NOMO-1 treated with dmso at 0.1 percent for 144 hours (cell line): ENCODE results near the gene CEP290.
"Not testable (repeated sequence)": the region's sequence is repeated elsewhere in the genome, so short reads cannot be mapped to it uniquely, and the experiment has no call there.

Source experiments
- DNase-seq: peaks from one replicate; lab custom pipeline; 2025; ENCODE audit not compliant: unreplicated experiment; lab: John Stamatoyannopoulos, UW

The CEP290 gene

DNA sequence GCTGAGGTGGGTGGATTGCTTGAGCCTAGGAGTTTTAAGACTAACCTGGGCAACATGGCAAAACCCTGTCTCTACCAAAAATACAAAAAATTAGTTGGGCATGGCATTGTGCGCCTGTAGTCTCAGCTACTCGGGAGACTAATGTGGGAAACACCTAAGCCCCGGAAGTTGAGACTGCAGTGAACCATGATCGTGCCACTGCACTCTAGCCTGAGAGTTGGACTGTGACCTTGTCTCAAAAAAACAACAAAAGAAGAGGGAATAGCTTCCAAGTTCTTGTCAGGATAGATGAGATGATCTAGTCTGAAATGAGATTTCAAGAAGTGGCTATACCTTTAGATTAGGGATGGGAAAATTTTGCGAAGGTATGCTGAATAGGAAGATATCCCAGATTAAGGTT, 97.9 kb downstream of the CEP290 start:
- no peak for DNase-seq

DNA sequence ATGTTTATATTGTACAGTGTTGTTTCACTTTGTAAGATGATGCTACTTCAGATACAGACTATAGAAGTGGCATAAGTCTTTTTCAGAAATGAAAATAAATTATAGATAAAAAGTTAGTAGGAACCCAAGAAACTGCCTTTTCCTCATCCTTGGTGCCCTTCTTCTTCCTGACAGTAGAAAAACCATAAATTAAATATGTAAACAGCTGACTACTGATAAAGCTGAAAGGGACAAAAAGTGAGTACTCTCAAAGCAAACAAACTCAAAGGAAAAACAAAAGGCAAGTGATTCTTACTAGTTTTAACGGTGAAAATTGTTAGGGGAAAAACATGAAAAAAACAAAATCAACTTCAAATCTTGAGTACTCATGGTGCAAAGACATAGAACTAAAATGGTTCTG, 104.1 kb downstream of the CEP290 start:
- no peak for DNase-seq

DNA sequence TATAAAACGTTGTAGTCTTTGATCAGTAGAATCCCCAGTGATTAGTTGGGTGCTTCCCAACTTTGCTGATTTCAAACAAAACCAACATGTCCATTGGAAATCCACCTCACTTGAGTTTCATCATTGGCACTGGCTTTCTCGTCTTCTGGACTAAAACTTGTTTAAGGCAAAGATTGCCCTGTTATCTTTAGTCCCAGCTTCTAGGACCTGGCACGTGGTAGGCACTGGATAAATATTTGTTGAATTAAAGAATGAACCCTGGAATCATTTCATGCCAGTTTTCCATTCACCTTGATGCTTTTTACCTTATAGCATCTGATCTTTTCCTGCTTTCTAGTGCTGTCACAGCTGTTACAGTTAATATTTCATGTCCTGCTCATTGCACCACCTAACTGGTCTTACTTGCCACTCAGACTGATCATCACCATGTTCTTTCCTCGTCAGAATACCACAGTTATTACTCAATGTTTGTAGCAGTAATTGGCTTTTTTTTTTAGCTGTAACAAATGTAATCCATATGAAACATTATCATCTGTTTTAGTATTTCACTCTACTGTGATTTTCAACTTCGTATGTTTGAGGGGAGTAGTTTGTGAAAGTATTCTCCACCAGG, 105.4 kb downstream of the CEP290 start:
- DNase-seq, result peak; percentile 37

DNA sequence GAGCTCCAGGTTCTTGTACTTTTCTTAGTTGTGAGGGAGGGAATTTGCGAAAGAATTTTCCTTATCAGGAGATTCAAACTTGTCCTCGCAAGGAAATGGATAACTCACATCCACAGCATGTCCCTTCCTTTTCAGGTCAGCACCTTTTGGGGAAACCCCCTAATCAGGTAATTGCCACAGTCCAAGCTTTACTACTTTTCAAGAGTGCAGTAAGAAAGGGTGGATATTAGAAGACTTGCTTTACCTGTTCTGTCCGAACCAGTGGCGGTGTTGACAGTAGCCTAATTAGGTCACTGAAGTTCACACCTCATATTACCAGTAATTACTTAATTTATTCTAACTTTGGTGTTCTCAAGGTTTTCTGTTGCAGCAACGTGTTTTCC, 106.0 kb downstream of the CEP290 start:
- no peak for DNase-seq

DNA sequence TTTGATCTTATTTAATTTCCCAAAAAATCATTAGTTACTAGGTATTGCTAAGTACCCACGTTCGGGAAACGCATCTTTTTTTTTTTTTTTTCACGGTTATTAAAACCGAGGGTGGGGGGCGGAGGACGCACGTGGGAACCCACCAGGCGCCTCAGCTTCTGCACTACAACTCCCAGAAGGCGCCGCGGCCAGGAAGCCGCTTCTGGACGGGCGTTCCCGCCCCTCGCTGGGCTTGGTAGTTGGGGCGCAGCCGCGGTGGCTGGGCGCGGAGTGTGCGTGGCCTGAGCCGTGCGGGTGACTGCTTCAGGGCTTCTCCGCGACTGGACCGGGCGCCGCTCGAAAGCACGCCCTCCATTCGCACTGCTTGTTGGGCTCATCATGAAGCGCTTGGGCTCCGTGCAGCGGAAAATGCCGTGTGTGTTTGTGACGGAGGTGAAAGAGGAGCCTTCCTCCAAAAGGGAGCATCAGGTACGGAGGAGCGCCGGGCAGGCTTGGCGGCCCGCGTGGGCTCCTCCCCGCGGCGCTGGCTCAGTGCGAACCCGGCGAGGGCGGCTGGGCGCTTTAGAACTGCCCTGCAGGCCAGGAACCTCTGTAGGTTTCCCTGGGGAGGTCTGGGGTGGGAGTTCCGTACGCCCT, 106.5 kb downstream of the CEP290 start:
- DNase-seq, result peak; percentile 76

DNA sequence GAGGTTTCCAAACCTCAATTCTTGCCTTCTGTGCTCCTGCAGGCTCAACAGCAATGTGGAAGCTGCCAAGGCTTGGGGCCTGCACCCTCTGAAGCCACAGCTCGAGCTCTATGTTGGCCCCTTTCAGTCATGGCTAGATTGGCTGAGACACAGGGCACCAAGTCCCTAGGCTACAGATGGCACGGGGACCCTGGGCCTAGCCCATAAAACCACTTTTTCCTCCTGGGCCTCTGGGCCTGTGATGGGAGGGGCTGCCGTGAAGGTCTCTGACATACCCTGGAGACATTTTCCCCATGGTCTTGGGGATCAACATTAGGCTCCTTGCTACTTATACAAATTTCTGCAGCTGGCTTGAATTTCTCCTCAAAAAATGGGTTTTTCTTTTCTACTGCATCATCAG, 110.7 kb downstream of the CEP290 start:
- not testable (repeated sequence) for DNase-seq

DNA sequence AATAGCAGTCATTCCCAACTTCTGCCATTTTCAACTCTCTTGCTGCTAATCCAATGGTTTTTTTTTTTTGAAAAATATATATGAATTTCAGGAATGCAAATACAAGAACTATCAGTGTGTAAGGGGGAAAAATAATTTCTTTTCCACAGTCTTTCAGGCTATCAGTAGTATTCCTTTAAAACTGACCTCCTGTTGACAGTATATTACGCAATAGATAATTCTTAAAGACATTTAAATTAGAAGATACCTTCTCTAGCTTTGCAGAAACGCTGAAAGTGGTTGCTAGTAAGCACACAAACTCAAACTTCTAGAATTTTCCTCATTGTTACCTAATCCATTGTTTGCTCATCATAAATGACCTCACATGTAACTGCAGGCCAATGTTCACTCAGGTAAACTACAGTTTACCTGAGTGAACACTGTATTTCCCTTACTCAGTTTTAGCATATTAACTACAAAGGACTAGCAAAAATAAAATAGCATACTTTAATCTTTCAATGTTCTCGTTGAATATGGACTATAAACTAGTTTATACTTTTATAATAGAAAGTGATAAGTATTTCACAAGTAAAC, 112.7 kb downstream of the CEP290 start, which contains the start of gene C12orf50:
C12orf50 (minus strand) TSS at position 309 of the 573 bp plus-strand sequence. CDS start 2,439 bp downstream, outside the sequence.
- no peak for DNase-seq

DNA sequence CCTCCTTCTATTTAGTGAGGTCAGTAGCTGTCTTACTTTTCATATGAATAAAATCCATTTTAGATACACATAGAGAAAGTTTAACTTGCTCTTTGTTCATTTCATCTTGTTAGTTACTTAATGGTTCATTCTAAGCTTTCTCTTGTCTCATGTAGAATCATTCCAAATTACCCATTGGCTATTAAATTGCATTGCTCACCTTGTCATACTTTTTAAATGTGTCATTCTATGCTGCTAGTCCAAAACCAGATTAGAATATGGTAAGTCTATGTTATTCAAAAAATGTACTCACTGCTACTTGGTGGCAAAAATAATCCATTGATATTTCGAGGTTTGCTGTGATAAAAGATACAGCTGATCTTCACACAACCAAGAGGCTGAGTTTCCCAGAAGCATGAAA, 115.7 kb downstream of the CEP290 start:
- DNase-seq, result no peak

DNA sequence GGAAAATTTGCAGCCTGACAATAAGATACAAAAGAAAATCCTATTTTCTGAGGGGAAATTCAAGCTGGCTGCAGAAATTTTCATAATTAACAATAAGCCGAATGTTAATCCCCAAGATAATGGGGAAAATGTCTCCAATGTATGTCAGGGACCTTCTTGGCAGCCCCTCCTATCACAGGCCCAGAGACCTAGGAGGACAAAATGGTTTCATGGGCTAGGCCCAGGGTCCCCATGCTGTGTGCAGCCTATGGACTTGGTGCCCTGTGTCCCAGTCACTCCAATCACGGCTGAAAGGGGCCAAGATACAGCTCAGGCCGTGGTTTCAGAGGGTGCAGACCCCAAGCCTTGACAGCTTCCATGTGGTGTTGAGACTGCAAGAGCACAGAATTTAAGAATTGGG, 123.9 kb downstream of the CEP290 start:
- no peak for DNase-seq

DNA sequence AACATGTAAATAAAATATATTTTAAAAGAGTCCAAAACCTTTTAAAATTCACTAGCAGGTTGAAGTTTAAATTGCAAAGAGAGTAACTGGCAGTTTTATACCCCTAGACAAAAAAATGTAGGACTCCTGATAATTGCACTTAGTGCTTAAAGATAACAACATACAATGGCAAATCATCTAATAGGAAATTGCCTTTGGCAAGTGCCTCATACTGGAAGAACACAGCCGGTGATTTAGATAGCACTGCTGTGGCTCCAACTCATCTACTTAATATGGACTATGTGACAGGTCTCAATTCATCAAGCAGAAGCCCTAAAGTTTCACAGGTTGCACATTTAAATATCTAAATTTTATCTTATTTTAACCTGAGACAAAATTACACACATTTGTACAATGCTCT, 126.1 kb downstream of the CEP290 start:
- no peak for DNase-seq

DNA sequence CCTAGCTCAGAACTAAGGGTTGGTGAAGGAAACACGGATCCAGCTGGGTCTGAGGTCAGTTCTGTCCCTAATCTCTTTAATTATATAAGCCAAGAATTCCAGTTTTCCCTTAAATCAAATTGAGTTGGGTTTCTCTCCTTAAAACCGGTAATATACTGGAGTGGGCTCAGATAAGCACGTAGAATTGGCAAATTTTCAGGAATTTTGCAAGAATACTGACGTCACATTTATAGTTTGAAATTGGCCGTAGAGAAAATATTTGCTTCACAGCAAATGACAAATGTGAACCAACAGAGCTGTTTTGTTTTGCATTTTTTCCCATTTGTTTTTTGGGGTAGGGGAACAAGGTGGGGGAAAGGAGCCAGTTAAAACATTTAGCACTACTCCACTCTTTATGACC, 130.1 kb downstream of the CEP290 start:
- DNase-seq, result no peak

DNA sequence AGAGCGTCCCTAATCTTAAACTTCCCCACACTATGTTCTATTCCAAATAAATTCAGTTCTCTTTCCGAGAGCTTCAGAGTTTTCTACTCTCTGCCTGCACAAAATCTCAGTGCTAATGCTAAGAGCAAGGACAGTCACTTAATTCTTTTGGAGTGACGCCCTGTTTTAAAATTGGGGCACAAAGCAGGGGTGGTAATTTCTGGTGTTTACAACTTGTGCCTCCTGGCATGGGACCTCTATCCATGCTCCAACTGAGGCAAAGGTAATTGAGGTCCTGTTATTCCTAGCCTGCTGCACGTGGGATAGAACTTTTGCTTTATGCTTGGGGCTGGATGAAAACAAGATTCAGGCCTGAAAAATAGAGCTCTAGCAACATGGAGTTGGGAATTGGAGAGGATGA, 135.5 kb downstream of the CEP290 start:
- DNase-seq, result no peak

DNA sequence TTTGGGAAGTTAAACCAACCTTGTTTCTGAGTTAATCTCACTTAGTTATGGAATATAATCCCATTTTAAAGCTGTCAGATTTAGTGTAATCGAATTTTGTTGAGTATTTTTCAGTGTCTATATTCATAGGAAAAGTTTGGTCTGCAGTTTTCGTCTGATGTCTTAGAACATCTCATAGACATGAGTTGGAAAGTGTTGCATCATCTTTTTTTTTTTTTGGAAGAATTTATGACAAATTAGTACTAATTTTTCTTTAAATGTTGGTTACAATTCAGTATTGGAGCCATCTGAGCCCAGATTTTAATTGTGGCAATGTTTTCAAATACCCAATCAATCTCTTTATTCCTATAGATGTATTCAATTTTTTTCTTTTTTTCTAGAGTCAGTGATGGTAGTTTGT, 140.6 kb downstream of the CEP290 start:
- DNase-seq, result no peak
